SH-SY5Y (cell line): ENCODE results near the gene UBE2H.

Experiments
- GATA2 ChIP-seq: IDR thresholded peaks from 2 replicates; pipeline ENCODE4 v1.6.1; 2011; ENCODE audit warnings: mild to moderate bottlenecking, low read depth, low read length
- GATA3 ChIP-seq: IDR thresholded peaks from 2 replicates; pipeline ENCODE4 v1.6.1; 2011; ENCODE audit warnings: low read depth, mild to moderate bottlenecking, low read length, moderate library complexity

GRCh38 chr7:129854401-129854800, 98.4 kb downstream of the UBE2H start:
- TF ChIP-seq GATA2 (no peak), GATA3 (no peak)
